ENCODE results near the gene DCBLD1. TPM values are rescaled to one million over a fixed set of nuclear protein-coding genes. Genes with fewer than 3 reads are reported as not detected.

The DCBLD1 gene
- total RNA-seq, 2 donors from 2014 or later, result 6.2 to 7.6 TPM

DNA sequence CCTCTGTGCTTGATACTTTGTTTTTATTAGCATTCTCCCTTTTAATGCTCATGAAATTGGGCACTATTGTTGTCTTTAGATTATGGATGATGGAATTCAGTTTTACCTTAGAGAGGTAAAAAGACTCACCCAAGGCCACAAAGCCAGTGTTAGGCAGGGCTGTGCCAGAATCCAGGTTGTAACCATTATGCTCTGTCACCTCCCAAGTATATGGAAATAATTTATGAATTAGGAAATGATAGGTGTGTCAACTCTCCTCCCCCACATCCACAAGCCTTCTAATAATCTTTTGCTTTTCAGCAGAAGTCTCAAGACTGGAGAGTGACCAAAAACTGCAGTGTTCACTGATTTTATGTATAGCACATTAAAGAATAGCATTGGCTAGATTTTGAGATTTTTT, 13.0 kb downstream of the DCBLD1 start:
- DNase-seq (ENCODE audit: low spot score), result no peak
- intact Hi-C loops (cut with DNase I), result no loop called here

DNA sequence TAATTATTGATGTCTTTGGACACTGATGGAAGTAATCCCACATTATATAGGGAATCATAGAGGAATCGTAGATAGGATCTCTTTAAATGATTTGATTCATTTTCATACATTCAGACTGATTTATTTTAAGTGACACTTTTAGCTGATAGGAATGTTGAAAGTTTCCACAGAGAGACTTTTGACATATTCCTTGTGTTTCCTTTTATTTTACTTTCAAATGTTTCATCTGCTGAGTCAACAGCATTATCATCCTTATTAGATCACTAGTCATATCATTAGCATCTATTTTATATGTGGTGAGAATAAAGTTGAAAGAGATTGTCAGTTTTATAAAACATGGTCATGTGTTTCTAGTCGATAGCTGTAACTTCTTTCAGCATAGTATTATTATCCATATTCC, 13.4 kb downstream of the DCBLD1 start:
- no peak for DNase-seq (ENCODE audit: low spot score)
- intact Hi-C loops (cut with DNase I), result no loop called here

DNA sequence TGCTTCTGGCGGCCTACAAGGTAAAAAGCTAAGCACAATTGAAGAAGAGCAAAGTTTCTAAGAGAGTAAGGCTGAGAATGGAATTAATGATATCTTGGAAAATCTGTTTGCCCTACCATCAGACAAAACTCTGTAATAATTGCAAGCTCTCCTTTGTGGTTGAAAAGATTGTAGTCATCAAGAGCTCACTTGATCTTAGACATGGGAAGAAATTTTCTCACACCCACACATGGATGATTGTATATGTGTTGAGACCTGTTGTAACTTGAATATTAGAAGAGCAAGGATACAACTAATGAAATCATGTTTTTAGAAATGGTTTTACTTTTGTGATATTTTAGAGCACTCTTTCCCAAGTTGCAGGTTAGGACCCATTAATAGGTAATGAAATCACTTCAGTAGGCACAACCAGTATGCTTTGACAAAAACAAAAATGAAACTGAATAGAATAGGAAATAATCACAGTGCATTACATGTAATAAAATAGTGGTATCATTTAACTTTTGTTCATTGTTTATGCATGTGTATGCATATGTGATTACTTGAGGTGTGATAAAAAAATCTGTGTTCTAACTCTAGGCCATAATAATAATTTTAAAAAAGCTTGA, 14.0 kb downstream of the DCBLD1 start:
- intact Hi-C loops (cut with DNase I), result no loop called here
- no peak for DNase-seq (ENCODE audit: low spot score)

DNA sequence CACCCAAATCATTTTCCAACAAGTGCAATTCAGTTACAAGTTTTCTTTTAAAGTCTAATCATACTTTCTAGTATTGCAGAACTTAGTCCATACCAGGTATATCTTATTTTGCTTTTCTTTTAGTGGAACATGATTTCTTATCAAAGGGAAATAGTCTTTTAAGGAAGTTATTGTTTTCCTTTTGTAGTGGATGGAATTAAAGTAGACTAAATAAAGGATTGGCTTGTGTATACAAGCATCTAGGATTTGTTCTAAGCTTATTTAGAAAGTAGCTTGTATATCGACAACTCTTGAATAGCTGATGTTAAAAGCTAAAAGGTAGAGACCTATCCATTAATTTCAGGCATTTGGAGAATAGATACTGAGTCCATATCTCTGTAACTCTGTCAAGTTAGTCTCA, 14.8 kb downstream of the DCBLD1 start:
- intact Hi-C loops (cut with DNase I), result no loop called here
- no peak for DNase-seq (ENCODE audit: low spot score)

DNA sequence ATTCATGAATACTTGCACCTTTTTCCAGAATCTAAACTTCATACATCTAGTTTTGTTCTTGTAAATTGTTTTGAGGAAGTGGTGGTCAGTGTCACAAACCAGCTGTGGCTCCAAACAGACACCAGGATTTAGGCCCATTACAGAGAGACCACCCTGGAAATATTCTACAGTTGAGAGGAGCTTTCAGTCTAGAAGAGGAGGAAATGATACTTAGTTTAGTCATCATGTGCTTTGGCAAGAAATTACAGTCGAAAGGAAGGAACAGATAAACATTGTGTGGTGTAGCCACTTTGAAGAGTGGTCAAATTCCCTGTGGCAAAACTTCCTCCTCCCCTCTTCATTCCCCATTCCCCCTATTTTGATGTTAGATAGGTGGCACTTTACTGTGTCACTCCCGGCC, 15.7 kb downstream of the DCBLD1 start:
- intact Hi-C loops (cut with DNase I), result no loop called here
- no peak for DNase-seq (ENCODE audit: low spot score)

DNA sequence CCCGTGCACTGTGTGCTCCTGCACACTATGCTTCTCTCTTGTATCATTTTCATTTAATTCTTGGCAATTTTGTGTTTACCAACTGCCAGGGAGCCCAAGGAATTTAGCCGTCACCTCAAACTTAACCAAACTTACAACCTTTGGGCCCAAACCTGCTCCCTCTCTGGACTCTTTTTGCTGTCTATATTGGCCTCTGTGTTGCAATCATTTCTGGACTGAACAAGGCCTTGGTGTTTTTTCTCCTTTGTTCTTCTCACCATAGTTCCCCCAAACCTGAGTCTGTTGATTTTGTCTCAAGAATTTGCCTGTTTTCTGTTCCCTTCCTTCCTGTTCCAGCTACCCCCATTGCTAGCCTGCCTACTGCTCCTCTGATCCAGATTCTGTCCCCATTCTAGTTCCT, 19.2 kb downstream of the DCBLD1 start:
- no peak for DNase-seq (ENCODE audit: low spot score)
- intact Hi-C loops (cut with DNase I), result no loop called here

DNA sequence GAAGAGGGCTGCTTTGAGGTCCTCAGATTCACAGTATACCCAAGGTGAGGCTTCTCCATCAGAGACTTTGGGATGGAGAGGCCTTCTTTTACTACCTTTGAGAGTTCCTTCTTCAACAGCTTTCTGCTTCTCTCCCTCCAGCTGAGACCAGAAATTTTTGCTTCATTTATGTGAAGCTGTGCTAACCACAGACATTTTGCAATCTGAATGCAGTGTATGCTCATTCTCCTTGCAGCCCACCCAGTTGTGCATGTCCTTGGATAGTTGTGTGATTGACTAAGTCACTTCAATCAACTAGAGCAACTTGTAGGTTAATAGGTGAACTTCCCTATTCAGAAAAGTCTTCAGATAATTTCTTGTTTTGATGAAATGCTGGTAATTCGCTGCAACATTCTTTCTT, 20.1 kb downstream of the DCBLD1 start:
- intact Hi-C loops (cut with DNase I), result no loop called here
- no peak for DNase-seq (ENCODE audit: low spot score)

DNA sequence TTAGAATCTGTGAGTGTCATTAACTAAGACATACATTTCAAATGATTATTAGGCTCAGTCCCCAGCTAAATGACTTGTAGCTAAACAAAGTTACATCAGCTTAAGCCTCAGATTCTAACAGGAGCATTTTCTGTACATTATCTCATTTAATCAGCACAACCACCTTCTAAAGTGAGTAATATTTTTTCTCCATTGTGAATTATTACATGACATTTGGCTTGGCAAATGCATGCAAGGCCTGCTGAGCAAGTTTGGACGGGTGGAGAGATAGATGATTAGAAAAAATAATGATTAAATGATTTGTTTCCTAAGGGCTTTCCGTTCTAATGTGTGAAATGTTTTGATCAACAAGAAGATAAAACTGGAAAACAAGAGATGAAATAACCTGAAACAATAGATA, 20.7 kb downstream of the DCBLD1 start:
- intact Hi-C loops (cut with DNase I), result no loop called here
- no peak for DNase-seq (ENCODE audit: low spot score)

DNA sequence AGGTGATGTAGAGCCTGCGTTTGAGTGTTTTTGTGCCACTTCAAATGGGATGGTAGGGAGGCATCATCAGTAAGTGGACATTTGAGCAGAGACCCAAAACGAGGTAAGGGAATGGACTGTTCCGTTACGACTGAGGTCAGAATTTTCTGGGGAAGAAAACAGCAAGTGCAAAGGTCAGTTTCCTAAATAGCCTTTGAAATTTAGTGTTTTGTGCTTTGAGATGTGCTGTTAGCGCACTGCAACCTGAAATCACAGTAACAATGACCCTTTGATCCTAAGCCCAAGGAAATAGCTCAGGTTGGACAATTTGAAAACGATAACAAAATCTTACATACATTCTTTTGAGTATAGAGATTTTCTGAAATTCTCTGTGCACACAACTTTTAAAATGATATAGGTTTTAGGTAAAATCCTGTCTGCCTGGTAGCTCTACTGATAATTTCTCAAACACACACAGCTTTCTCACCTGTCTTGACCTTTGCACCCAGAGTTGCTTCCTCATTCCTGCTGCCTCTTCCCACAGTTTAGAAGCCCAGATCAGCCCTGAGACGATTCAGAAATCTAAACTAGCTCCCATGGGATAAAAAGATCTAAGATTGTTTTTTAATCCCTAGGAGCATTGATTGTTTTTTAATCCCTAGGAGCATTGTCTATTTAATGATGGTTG, 22.1 kb downstream of the DCBLD1 start:
- no peak for DNase-seq (ENCODE audit: low spot score)
- intact Hi-C loops (cut with DNase I), result no loop called here

DNA sequence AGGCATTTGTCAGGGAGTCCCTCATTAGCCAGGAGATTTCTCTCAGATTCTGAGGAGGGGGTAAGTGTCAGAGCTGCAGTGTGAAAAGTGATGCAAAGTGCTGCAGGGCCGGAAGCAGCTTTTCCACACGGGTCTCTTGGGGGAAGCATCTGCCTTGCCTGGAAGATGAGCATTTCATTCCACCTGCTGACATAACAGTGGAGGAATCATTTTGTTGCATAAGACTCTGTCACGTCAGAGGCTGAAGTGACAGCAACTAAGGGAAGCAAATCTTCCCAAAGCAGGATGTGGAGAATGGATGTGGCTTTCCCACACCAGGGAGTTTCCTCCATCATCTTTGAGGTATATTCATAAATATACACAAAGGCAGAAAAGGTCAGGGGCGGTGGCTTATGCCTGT, 22.8 kb downstream of the DCBLD1 start:
- intact Hi-C loops (cut with DNase I), result no loop called here
- no peak for DNase-seq (ENCODE audit: low spot score)

DNA sequence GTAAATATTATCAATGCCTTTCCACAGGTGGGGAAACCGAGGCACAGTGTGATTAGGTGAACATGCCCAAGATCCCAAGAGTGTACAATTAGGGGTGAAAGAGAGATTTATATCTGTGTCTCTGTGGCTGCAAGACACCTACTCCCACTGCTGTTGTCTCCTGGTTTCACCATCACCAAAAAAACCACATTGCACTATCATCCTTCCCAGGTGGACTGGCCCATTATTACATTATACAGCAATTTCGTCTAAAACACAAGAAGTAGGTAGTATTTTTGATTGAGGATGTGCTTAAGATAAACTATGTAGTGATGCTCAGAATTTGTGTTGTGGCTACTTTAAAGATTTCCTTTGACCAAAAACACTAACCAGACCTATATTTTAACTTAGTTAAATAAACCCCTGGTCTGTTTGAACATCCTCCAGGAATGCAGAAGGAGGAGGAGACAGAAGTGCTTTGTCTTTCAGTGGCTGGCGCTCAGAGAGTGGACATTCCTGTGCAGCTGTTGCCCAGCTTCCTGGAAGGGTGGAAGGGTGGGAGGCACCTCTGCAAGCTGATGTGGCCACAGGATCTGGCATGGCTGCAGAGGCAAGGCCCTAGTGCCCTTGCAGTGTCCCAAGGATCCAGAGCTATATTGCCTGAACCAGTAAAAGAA, 23.8 kb downstream of the DCBLD1 start:
- no peak for DNase-seq (ENCODE audit: low spot score)
- intact Hi-C loops (cut with DNase I), result no loop called here

DNA sequence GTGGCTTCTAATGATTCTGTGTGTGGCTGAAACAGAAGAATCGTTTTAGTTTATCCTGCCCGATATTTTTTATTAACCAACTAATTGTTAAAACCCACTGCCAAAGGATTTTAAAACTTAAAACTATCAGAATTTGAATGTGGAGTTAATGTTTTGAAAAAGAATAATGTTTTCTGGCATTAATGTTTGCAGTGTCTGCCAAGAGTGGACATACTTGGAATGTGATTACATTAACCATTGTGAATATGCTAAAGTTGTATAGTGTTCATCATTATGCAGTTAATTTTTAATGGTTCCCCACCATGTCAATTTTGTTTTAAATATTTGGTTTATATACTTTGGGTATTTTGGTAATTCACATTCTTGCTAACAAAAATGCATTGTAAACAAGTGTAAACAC, 24.4 kb downstream of the DCBLD1 start:
- DNase-seq (ENCODE audit: low spot score), result no peak
- intact Hi-C loops (cut with DNase I), result no loop called here

DNA sequence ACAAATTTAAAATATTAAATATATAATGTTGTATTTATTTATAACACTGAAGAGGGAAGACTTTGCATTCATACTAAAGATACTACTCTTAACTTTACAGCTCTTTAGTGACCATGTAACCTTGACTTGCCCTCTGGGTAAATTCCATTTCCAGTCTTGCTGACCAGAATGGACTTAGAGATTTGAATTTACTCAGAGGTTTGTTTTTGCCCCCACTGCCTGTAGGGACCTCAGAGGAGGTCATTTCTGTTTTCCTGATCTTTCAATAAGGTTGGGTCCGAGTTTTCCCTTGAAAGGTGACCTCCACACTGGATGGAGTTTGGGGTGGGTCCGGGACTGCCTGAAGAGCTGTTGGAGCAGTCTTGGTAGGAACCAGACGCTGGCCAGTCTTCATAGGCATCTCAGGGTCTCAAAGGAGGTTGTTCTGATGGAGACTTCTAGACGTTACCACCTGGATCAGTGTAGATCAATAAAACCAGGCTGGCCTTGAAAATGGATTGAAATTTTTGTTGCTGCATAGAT, 26.0 kb downstream of the DCBLD1 start:
- intact Hi-C loops (cut with DNase I), result no loop called here
- DNase-seq (ENCODE audit: low spot score), result no peak

DNA sequence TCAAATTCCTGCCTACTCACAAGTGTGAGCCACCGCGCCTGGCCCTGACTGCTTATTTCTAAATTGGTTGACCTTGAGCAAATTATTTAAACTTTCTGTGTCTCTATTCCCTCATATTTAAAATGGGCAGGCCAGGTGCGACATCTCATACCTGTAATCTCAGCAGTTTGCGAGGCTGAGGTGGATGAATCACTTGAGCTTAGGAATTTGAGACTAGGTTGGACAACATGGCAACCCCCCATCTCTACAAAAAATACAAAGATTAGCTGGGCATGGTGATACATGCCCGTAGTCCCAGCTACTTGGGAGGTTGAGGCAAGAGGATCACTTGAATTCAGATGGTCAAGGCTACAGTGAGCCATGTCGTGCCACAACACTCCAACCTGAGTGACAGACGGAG, 26.5 kb downstream of the DCBLD1 start:
- intact Hi-C loops (cut with DNase I), result no loop called here
- DNase-seq (ENCODE audit: low spot score), result no peak

DNA sequence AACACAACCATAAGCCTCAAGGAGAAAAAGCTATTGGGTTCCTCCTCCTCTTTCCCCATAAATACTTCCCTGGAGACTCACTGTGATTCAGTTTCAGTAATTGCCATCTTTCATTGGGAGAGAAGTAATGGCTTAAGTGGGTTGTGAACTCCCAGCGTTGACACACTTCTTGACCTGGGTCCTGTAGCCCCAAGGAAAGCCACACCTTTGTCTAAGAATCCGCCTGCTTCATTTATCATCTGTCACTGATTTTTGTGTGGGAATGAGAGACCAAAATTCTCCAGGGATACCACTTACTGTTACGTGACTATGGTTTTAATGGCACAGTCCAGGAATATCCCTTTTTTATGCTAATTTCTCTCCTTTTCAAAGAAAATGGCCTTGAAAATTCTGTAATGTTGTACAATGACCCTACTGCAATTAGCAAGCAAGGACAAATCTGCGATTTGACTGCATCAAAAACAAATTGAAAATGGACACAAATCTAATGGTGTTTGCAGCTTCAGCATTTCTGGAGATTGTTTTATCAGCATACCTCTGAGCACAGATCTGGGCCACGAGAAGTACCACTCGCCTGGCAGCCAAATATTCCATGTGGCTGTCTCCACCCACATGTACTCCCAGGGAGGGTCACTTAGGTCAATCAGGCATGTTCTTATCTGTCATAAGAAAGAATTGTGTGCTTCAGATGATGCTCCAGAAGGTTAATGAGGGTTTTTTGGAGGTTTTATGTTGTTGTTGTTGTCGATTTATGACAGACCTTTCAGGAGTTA, 29.8 kb downstream of the DCBLD1 start:
- intact Hi-C loops (cut with DNase I), result no loop called here

DNA sequence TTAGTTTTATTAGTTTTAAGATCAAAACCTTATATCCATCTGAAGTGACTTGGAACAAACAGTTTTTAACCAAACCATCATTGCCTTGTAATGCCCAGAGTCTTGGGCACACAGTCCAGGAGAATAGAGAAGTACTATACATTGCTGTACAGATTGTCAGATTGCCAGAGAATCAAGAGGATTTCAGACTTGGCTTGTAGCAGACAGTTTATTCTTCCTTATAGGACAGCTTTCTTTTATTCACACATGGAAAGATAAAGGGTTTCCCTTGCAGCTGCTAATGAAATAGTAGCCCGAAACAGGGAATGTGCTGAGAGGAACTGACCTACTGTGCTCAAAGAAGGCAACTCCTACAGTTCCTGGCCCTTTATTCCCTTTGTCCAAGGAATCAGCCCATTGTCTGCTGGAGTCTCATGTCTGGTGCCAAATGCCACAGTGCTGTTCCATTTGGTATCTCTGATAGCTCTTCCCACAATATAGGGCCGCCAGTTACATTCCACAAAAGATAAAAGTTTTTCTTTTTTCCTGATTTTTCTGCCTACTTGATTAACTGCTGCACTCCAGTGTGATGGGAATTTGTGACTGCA, 30.6 kb downstream of the DCBLD1 start:
- DNase-seq (ENCODE audit: low spot score), result no peak
- intact Hi-C loops (cut with DNase I), result no loop called here

More for the DNA sequence above, 29.8 kb downstream of the DCBLD1 start:
- DNase-seq (ENCODE audit: low spot score), result no peak

DNA sequence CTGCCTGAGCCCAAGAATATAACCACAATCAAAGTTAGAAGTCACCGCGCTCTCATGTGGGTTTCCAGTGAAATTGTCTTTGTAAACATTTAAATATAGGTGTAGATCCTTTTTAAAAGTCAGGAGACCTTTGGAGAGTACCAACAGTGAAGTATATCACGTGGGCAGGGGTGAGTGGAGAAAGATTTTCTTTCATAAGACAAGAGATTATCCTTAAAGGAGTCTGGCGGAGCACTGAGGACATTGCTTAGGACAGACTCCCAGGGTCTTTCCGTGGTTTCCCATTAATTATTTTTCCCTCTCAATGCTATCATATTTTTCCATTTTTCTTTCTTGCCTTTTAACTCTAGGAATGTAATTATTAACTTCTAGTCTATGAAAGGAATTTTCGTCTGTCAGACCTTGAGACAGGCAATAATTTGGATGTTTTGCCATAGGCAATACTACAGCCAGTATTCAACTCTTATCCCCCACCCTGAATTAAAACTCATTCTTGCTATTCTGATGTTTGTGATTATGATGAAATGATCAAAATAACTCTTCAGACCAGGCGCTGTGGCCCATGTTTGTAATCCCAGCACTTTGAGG, 31.4 kb downstream of the DCBLD1 start:
- DNase-seq (ENCODE audit: low spot score), result no peak
- intact Hi-C loops (cut with DNase I), result no loop called here

DNA sequence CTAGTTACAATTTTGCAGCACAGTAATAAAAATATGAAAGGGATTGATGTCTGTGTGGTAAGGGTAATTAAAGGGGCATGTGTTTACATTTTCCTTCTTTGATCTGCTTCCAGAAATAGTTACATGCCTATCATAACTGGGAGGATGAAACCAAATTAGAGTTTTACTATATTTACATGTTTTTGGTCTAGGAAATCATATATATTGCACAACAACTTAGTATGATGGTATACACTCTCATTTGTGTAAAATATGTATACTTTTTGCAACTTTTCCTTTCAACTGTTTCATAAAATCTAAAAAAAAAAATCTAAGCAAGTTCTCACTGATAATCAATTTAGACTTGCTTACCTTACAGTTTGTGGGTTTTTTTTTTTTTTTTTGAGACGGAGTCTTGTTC, 32.2 kb downstream of the DCBLD1 start:
- intact Hi-C loops (cut with DNase I), result no loop called here
- no peak for DNase-seq (ENCODE audit: low spot score)

DNA sequence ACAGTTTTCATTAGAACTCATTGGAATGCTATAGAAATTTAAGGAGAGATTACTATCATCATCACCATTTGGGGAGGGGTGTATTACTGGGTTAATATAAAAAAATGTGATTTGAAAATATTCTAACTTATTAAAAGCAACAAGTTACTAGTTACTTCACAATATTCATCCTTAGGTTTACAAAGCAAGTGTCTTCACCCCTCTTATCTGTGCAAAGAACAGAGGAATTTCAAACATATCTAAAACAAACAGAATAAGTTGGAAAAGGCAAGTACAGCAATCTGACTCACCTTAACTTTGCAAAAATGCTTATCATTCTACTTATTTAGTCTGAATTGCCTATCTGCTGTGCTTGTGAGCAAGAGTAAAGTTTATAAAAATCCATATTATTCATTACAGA, 32.9 kb downstream of the DCBLD1 start:
- no peak for DNase-seq (ENCODE audit: low spot score)
- intact Hi-C loops (cut with DNase I), result no loop called here
